Mesothelial cell of epicardium (in vitro differentiated cells): ENCODE data around the gene AGBL4. TPM values are rescaled to one million over a fixed set of nuclear protein-coding genes. Genes with fewer than 3 reads are reported as not detected.

Experiments
- DNase-seq, 2 experiments: peaks; one replicate each; pipeline ENCODE4 v3.0.0; 2021; ENCODE audit warnings: low spot score in 2 of 2; ENCODE audit not compliant: unreplicated experiment in 2 of 2
- H3K27ac Mint-ChIP-seq: 2 replicates; pipeline ENCODE4 v1.8.0; 2021; ENCODE audit warnings: mixed read lengths
- H3K27me3 Mint-ChIP-seq: 2 replicates; pipeline ENCODE4 v1.8.0; 2021; ENCODE audit warnings: low read depth, mixed read lengths
- H3K36me3 Mint-ChIP-seq: 2 replicates; pipeline ENCODE4 v1.8.0; 2021; ENCODE audit warnings: mixed read lengths
- H3K4me1 Mint-ChIP-seq: 2 replicates; pipeline ENCODE4 v1.8.0; 2021; ENCODE audit warnings: mixed read lengths
- H3K4me3 Mint-ChIP-seq: 2 replicates; pipeline ENCODE4 v1.8.0; 2021; ENCODE audit warnings: mild to moderate bottlenecking, moderate library complexity, mixed read lengths
- H3K9me3 Mint-ChIP-seq: 2 replicates; pipeline ENCODE4 v1.8.0; 2021; ENCODE audit warnings: mixed read lengths
- total RNA-seq: library from RNA; stranded (reverse); gene quantifications from 3 replicates; pipeline ENCODE4 v1.2.1, GENCODE V29; 2021
- TF ChIP-seq, protein P1 (sequence below): fragments of 200-600 bp; sonication (generic); IDR thresholded peaks from one replicate; pipeline ENCODE4 v1.5.0; 2021; ENCODE audit warnings: antibody characterized with exemption; ENCODE audit not compliant: unreplicated experiment

The AGBL4 gene
- total RNA-seq, 1 donor from 2014 or later: 0.42 TPM

DNA sequence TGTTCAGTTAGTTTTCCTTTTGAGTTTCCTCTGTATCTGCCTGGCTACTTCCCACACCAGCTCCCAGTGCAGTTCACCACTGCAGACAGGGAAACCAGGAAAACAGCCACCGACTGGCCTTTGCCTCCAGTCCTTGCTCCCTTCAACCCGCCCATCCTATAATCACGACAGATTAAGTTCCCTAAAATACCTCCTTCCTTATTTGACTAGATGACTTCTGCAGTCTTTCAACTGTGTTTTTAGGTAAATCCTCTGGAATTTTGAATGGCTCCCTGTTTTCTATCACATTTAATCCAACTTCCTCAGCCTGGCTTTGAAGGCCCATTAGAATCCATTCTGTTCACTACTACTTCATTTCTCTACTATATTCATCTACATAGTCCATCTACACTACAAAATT, 1284.7 kb downstream of the AGBL4 start:
- Mint-ChIP-seq H3K36me3 (peaks cover 37% of the 10 kb centered on the region), H3K4me1 (peaks cover 7% of the 10 kb centered on the region), H3K4me3 (no peak overlapping the region), H3K27ac (peak overlapping the region; percentile 11), H3K27me3 (no peaks in the 10 kb centered on the region), H3K9me3 (no peaks in the 10 kb centered on the region)
- TF ChIP-seq, protein P1, sequence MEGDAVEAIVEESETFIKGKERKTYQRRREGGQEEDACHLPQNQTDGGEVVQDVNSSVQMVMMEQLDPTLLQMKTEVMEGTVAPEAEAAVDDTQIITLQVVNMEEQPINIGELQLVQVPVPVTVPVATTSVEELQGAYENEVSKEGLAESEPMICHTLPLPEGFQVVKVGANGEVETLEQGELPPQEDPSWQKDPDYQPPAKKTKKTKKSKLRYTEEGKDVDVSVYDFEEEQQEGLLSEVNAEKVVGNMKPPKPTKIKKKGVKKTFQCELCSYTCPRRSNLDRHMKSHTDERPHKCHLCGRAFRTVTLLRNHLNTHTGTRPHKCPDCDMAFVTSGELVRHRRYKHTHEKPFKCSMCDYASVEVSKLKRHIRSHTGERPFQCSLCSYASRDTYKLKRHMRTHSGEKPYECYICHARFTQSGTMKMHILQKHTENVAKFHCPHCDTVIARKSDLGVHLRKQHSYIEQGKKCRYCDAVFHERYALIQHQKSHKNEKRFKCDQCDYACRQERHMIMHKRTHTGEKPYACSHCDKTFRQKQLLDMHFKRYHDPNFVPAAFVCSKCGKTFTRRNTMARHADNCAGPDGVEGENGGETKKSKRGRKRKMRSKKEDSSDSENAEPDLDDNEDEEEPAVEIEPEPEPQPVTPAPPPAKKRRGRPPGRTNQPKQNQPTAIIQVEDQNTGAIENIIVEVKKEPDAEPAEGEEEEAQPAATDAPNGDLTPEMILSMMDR: no peak
- DNase-seq: no peak

DNA sequence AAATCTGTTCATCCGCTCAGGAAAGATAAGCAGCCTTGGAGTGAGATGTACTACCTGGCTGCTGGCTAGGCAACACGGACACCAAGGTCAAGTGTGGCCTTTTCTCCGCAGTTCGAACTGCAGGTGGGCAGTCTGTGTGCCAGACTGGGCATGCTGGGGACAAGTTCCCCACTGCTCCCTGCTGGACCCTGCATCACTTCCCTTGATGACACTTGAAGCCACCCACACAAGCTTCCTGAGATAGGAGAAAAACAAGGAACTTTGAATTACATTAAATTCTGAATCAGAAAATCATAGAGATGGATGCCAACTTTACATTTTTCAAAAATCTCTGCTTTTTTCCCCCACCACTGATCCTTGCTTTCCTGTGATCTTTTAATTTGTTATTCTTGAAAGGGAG, 1285.4 kb downstream of the AGBL4 start:
- no peaks in the 10 kb centered on the region for H3K27me3 Mint-ChIP-seq
- no peak for DNase-seq
- H3K4me1 Mint-ChIP-seq: peaks cover 7% of the 10 kb centered on the region
- no peak overlapping the region for H3K27ac Mint-ChIP-seq
- no peak overlapping the region for H3K4me3 Mint-ChIP-seq
- H3K9me3 Mint-ChIP-seq: no peaks in the 10 kb centered on the region
- TF ChIP-seq, protein P1: no peak
- H3K36me3 Mint-ChIP-seq: peaks cover 37% of the 10 kb centered on the region

DNA sequence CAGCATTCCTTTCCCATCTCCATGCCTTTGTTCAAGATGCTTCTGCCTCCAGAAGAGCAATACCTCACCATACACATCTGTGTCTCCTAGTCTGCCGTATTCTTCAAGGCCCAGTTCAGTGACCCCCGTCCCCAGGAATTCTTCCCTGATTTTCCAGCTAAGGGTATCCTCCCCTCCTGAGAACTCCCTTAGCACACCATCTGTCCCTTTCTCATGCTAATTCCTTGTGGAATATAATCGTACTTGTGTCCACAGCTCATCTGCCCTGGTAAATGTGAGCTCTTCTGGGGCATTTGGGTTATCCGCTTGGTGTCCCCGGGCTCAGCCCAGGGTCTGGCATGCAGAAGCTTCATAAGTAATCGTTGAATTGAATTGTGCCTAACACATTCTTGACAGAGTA, 1288.0 kb downstream of the AGBL4 start:
- no peaks in the 10 kb centered on the region for H3K27me3 Mint-ChIP-seq
- peaks cover 35% of the 10 kb centered on the region for H3K36me3 Mint-ChIP-seq
- peaks cover 7% of the 10 kb centered on the region for H3K4me1 Mint-ChIP-seq
- H3K9me3 Mint-ChIP-seq: no peaks in the 10 kb centered on the region
- no peak for DNase-seq
- TF ChIP-seq, protein P1: no peak
- no peak overlapping the region for H3K4me3 Mint-ChIP-seq
- H3K27ac Mint-ChIP-seq: no peak overlapping the region

DNA sequence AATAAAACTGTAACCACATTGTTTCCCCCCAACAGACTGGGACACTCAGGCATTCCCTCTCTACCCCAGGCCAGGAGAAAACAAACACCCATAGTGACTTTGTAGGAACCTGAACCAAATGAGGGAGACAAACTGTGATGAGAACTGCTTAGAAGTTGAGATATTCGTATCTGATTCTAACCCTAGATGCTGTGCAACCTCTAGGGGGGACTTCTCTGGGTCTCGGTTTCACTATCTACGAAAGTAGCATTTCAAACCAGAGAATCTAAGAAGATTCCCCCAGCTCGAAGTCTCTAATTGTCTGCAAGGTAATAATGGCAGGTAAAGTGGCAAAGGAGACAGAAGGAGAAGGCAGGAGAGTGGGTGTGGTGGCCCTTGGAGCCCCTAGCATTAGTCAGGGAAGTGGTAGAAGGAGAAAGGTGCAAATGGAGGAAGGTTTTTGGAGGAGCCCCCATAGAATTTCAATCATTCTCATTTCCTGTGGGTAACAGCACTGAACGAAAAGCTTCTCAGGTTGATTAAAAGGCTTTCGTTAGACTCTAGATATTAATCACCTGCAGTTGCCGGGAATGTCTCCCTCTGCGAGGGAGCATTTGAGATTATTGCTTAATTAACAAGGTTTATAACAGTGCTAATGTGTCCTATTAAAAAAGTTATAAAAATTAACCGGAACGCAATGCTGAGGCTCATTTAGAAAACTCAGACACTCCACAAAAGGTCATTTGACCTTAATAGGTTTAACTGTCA, 1293.4 kb downstream of the AGBL4 start:
- H3K27ac Mint-ChIP-seq: no peak overlapping the region

DNA sequence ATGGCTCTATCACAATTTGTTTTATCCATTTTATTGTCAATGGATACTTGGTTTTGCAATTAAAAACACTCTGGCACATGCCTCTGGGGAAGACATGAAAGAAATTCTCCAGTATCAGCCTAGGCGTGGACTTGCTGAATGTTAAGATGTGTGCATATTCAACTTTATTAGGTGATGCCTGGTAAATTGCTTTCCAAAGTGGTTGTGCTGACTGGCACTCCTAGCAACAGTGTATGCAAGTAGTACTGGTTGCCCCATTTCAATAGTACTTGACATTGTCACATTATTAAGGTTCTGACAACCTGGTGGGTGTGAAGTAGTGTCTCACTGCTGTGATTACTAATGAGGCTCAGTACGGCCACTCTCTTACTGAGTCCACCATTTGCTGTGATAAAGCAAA, 1295.2 kb downstream of the AGBL4 start:
- no peaks in the 10 kb centered on the region for H3K4me1 Mint-ChIP-seq
- TF ChIP-seq, protein P1: no peak
- H3K9me3 Mint-ChIP-seq: no peaks in the 10 kb centered on the region
- H3K27ac Mint-ChIP-seq: no peak overlapping the region
- H3K36me3 Mint-ChIP-seq: peaks cover 7% of the 10 kb centered on the region
- no peaks in the 10 kb centered on the region for H3K27me3 Mint-ChIP-seq
- no peak for DNase-seq
- H3K4me3 Mint-ChIP-seq: no peak overlapping the region

More for the DNA sequence above, 1293.4 kb downstream of the AGBL4 start:
- H3K4me1 Mint-ChIP-seq: no peaks in the 10 kb centered on the region
- H3K36me3 Mint-ChIP-seq: peaks cover 16% of the 10 kb centered on the region
- H3K9me3 Mint-ChIP-seq: no peaks in the 10 kb centered on the region
- H3K4me3 Mint-ChIP-seq: no peak overlapping the region
- no peaks in the 10 kb centered on the region for H3K27me3 Mint-ChIP-seq
- TF ChIP-seq, protein P1: no peak
- no peak for DNase-seq
